Activated T-cell treated with anti-CD3 and anti-CD28 coated beads for 1 hour (primary cell): ENCODE results near the gene PRKAR1B.
"Not testable (repeated sequence)": the region's sequence is repeated elsewhere in the genome, so short reads cannot be mapped to it uniquely, and the experiment has no call there.

Experiments used
- DNase-seq: peaks from one replicate; pipeline ENCODE4 v3.0.0-alpha.2; 2020; ENCODE audit warnings: low read depth

Gene PRKAR1B

DNA sequence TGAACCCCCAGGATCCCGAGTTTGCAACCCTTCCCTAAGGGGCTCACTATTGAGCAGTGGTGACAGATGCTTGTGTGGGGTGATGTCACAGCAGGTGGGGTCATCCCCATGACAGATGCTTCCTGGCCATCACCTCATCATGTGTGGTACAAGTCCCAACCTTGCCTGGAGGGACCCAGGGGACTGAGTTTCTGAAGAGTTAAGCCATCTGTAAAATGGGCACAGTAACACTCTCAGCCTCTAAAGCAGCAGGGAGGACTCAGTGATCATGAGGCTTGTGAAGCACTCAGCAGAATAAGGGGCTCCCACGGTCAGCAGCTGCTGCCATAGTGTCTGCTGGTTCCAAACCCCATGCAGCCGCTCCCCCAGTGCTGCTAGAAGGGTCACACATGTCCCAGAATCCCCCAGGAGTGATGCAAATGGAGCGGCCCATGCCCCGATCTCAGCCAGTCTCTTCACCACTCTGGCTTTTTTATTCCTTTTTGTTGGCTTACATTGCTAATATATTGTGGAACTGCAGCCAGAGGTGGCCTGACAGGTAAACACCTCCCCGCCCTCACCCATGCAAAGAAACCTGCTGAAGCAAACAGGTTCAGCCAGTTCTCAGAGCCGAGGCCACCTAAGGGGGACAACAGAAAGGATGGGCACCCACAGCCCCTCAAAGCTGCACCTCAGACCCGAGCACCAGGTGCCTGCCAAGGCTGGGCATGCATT, 105.4 kb downstream of the PRKAR1B start:
- no peak for DNase-seq

DNA sequence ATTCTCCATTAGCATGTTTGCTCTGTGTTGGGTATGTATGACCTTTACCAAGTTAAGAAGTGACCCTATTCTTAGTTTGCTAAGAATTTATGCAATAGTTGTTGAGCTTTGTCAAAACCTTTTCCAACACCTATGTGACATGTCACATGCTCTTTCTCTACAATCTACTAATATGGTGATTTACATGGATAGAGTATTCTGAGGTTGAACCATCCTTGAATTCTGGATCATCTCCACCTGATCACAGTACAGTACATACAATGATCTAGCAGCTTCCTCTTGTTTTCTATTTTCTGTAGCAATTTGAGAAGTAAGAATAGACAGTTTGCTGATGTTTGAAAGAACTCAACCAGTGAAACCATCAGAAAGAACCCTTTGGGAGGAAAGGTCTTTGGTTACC, 106.2 kb downstream of the PRKAR1B start:
- no peak for DNase-seq

- DNase-seq: no peak
Measured at GRCh38 chr7:620056-620455, 107.0 kb downstream of the PRKAR1B start.

- DNase-seq: no peak
Measured at GRCh38 chr7:619368-619840, 107.7 kb downstream of the PRKAR1B start.

GRCh38 chr7:618539-619367, 108.3 kb downstream of the PRKAR1B start:
- peak; percentile 51 for DNase-seq

GRCh38 chr7:617614-618538, 109.2 kb downstream of the PRKAR1B start:
- no peak for DNase-seq

- no peak for DNase-seq
Measured at GRCh38 chr7:613442-614140, 113.5 kb downstream of the PRKAR1B start.

DNA sequence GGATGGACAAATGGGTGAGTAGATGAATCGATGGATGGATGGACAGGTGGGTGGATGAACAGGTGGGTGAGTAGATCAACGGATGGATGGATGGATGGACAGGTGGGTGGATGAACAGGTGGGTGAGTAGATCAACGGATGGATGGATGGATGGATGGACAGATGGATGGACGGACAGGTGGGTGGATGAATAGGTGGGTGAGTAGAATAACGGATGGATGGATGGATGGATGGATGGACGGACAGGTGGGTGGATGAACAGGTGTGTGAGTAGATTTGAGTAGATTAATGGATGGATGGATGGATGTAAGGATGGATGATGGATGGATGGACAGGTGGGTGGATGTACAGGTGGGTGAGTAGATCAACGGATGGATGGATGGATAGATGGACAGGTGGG, 115.2 kb downstream of the PRKAR1B start:
- DNase-seq: not testable (repeated sequence)

- DNase-seq: no peak
Measured at GRCh38 chr7:611281-611810, 115.7 kb downstream of the PRKAR1B start.

GRCh38 chr7:610531-611280, 116.4 kb downstream of the PRKAR1B start:
- no peak for DNase-seq

- DNase-seq: no peak
Measured at GRCh38 chr7:610141-610530, 116.9 kb downstream of the PRKAR1B start.

DNA sequence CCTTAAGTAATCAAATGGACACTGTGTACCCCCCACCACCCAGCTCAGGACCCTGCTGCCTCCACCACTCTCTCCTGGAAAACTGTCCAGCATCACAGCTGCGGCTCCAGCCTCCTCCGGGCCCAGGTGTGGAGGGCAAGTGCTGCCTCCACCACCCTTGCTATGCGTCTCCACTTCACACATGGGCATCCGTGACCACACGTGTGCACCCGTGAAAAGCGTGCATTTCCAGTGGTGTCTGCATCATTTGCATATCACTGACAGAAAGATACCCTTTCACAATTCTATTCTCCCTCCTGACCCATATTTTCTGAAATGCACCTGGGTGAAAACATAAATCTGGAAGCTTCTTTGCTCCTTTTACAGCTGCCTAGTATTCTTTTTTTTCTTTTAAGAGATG, 117.7 kb downstream of the PRKAR1B start:
- DNase-seq: no peak

- DNase-seq: no peak
Measured at GRCh38 chr7:608954-609353, 118.1 kb downstream of the PRKAR1B start.

DNA sequence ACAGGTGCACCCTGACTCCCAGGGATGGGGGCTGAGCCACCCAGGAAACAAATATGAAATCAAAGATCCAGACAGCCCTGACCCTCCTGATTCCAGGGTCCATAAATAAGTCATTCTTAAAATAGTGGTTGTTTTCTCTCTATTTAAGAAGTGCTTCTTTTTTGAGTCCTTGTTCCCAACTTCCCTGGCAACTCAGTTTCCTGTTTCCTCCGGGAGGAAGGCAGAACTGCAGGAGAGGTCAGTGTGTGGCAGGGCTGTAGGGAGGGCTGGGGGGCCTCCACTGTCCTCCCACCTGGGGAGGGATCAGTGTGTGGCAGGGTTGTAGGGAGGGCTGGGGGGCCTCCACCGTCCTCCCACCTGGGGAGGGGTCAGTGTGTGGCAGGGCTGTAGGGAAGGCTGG, 118.7 kb downstream of the PRKAR1B start:
- no peak for DNase-seq

DNA sequence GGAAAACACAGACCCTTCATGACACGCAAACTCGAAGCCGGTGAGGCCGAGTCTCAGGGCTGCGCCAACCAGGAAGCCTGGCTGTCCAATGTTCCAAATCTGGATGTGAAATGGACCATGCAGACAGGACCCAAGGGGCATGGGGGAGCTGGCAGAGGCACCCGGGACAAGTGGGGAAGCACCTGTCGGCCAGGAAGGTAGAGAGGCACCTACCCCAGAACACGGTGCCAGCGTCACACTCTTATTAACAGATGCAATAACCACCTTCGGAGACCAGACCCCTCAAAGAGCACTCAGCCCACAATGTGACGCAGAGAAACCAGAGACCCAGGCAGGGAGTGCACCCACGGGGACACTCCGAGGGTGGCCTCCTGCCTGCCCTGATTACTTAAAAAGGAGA, 119.1 kb downstream of the PRKAR1B start:
- no peak for DNase-seq

- DNase-seq: no peak
Measured at GRCh38 chr7:605661-606450, 121.2 kb downstream of the PRKAR1B start.

DNA sequence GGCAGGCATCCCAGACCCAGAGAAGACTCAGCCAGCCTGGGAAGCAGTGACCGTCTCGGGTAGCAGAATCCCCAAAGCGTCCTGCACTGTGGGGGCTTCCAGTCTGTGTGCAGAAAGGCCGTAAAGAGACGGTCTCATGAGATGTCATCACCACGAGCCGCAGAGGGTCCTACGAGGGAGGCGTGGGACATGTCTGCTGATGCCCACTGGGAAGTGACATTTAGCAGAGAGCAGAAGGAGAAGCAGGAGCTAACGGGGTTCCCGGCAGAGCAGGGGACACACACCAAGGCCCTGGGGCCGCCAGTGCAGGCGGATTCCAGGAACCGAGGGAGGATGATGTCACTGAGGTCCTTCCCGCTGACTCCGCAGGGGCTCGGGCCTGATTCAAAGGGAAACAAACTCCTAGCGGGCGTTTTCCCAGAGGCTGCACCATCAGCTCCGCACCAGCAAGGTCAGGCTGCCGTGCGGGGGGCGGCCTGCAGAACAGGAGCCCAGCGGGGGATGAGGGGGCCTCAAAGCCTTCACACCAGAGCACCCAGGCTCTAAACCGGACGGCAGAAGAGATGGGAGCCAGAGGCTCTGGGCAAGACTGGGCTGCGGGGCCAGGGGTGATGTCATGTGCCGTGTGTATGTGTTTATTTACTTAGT, 122.1 kb downstream of the PRKAR1B start:
- no peak for DNase-seq

DNA sequence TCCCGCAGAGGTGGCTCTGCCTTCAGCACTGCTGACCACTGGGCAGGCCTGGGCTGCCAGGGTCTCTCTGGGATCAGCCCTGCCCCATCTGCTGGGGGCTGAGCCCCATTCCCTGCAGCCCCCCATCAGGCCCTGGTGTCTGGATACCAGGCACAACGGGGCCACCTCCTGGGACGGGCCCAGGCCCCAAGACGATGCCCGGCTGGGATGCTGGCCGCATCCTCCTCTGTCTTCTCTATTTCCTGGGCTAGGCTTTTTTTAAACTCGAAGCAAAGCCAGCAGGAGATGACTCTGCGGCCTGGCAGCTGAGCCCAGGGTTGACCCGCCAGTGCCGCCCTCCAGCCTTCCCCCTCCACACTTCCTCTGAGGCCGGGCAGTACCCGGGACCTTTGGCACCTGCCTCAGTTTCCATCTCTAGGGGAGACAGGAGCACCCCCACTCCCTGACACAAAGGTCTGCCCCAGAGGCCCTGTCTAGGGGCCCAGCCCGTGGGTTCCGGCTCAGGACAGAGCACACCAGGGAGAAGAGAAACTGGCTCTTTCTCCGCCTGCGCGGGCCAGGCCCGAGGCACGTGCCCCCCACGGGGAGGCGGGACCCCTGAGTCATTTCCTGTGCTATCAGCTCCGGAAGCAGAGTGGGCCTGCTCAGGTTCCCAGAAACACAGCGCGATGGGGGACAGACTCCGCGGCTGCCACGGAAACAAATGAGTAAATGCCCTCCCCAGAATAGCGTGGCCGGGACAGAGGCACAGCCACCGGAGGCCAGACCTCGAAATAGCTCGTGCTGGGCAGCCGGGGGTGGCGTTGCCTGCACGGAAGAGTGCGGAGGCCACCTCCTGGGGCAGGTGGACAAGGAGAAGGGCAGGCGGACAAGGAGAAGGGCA, 122.8 kb downstream of the PRKAR1B start:
- peak; percentile 91 for DNase-seq
